G401 (cell line): ENCODE results near the gene MCF2L. TPM values are rescaled to one million over a fixed set of nuclear protein-coding genes. Genes with fewer than 3 reads are reported as not detected.
"Not testable (repeated sequence)": the region's sequence is repeated elsewhere in the genome, so short reads cannot be mapped to it uniquely, and the experiment has no call there.

Source experiments
- DNase-seq: peaks from one replicate; pipeline ENCODE4 v3.0.0-alpha.2; 2015; ENCODE audit warnings: low spot score
- in situ Hi-C: cut with HindIII; loops from 2 replicates; pipeline ENCODE4 v1.10.0; 2016; ENCODE audit warnings: low sequenced_read_pairs, mixed read lengths
- total RNA-seq: library from RNA; depleted of rRNA; stranded (reverse); fragments of >200 nt; shearing (Covaris generic); gene quantifications from 2 replicates; pipeline ENCODE4 v1.2.3, GENCODE V29; 2014

Gene MCF2L
- total RNA-seq, 1 experiment from 2014 or later: 2.8 TPM

GRCh38 chr13:113069861-113070805 is 101.1 kb downstream of the MCF2L start:
- peak; percentile 70 for DNase-seq
- in situ Hi-C loops: no loop called here

DNA sequence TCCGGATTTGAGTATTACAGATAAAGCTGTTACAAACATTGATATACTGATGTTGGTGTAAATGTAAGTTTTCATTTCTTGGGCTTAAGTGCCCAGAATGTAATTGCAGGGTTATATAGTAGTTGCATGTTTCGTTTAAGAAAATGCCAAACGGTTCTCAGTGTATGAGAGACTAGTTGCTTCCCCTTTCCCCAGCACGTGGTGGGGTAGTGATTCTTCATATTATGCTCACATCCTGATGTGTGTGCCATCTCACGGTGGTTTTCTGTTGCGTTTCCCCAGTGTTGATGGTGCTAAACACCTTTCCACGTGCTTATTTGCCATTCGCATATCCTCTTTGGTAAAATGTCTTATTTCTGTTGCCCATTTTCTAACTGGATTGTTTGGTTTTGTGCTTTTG is 101.8 kb downstream of the MCF2L start:
- in situ Hi-C loops: no loop called here
- DNase-seq: peak; percentile 54

DNA sequence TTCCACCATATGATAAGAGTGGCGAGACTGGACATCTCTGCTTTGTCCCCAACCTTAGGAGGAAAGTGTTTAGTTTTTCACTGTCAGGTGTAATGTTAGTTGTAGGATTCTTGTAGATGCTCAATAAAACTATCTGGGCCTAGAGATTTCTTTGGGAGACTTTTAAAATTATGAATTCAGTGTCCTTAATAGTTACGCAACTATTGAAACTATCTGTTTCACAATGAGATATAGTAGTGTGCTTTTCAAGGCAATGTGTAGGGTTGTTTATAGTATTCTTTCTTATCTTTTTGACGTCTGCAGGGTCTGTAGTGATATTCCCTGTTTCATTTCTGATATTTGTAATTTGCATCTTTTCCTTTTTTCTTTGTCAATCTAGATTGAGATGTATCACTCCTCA is 103.4 kb downstream of the MCF2L start:
- no peak for DNase-seq
- in situ Hi-C loops: no loop called here

- in situ Hi-C loops: no loop called here
Measured at GRCh38 chr13:113073942-113074341, 104.9 kb downstream of the MCF2L start.

GRCh38 chr13:113074401-113074800 is 105.4 kb downstream of the MCF2L start:
- in situ Hi-C loops: no loop called here
- no peak for DNase-seq

More at GRCh38 chr13:113073942-113074341, 104.9 kb downstream of the MCF2L start:
- no peak for DNase-seq

GRCh38 chr13:113074876-113075275 is 105.9 kb downstream of the MCF2L start:
- in situ Hi-C loops: no loop called here
- DNase-seq: no peak

DNA sequence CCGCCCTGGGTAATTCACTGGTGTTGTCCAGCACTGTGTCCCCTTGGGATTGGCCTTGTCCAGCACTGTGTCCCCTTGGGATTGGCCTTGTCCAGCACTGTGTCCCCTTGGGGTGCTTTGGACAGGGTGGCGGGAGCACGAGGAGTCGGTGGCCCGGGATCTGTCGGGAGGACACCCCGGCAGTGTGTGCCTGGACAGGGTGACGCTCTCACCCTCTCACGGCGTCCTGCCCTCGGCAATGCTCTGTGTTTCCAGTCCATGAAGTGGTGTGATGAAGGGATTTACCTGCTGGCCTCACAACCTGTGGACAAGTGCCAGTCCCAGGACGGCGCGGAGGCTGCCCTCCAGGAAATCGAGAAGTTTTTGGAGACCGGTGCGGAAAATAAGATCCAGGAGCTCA is 106.7 kb downstream of the MCF2L start:
- in situ Hi-C loops: no loop called here
- DNase-seq: no peak

- DNase-seq: no peak
- in situ Hi-C loops: no loop called here
Measured at GRCh38 chr13:113076681-113077401, 107.8 kb downstream of the MCF2L start.

GRCh38 chr13:113077566-113077952 is 108.5 kb downstream of the MCF2L start:
- no peak for DNase-seq
- in situ Hi-C loops: no loop called here

DNA sequence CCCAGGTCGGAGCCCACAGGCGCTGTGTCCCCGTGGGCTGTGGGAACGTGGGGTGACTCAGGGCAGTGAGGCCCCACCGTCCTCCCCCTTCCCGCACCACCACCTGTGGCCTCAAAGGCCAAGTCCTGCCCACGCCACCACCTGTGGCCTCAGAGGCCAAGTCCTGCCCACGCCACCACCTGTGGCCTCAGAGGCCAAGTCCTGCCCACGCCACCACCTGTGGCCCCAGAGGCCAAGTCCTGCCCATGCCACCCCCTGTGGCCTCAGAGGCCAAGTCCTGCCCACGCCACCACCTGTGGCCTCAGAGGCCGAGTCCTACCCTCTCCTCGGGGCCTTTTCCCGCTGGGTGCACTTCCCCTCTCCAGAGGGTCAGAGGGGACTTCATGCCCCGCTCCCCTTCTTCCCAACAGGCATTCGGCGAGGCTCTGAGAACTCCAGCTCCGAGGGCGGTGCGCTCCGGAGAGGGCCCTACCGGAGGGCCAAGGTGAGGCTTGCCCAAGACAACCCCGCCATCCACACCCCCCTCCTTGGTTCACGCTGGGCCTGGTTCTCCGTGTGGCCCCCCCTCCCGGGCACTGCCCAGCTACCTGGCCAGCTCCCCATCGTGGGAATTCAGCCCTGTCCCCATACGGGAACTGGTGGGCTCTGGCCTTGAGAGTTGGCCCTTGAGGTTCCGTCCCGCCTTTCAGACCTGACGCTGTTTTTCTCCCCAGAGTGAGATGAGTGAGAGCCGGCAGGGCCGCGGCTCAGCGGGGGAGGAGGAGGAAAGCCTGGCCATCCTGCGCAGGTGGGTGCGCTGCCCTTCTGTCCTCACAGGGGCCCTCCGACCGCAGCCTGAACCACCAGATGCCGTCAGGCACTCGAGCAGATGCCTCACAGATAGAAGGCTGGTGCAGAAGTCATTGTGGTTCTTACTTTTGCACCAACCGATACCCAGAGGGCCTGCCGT is 109.2 kb downstream of the MCF2L start:
- DNase-seq: no peak
- in situ Hi-C loops: no loop called here

DNA sequence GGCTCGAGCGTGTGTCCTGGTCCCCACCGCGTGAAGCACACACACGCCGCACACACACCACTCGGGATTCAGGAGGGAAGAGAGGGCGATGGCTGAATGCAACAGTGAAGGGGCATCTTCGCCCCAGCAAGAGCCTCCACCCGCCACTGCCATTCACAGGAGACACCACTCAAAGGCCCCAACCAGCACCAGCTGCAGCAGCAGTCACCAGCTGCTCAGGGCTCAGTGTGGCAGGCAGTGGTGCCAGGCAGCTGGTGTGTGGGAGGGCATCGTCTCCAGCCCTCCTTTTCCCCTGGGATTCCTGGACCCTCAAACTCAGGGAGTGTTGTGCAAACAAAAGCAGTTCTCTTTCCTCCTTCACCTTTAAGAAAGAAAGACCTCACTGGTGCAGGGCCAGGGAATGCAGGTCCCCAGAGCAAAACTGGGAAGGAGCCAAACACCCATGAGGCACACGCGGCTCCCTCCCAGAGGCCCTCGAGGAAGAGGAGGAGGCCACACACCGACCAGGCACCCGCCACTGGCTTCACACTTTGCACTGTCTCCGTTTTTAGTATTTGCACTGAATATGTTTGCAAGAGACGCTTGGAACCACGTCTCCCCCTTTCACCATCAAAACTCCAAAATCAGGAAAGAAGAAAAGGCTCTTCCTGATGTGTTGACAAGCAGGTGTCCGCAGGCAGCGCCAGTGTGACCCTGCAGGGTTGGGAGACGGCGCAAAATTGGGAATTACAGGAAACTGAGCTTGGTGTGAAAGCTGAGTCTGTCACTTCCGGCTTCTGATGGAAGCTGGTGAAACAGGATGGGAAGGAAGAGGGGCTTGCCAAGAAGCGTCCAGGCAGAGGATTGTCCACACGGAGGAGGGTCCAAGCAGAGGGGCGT is 110.1 kb downstream of the MCF2L start:
- no peak for DNase-seq
- in situ Hi-C loops: no loop called here

DNA sequence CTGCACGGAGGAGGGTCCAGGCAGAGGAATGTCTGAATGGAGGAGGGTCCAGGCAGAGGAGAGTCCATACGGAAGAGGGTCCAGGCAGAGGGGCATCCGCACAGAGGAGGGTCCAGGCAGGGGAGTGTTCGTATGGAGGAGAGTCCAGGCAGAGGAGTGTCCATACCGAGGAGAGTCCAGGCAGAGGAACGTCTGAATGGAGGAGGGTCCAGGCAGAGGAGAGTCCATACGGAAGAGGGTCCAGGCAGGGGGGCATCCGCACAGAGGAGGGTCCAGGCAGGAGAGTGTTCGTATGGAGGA is 110.7 kb downstream of the MCF2L start:
- DNase-seq, in situ Hi-C loops: not testable (repeated sequence)

GRCh38 chr13:113080361-113080831 is 111.4 kb downstream of the MCF2L start:
- no peak for DNase-seq
- in situ Hi-C loops: no loop called here

- no peak for DNase-seq
- in situ Hi-C loops: no loop called here
Measured at GRCh38 chr13:113080901-113081521, 112.0 kb downstream of the MCF2L start.

GRCh38 chr13:113082198-113083021 is 113.4 kb downstream of the MCF2L start:
- DNase-seq: no peak
- in situ Hi-C loops: no loop called here

GRCh38 chr13:113083022-113083373 is 114.0 kb downstream of the MCF2L start:
- in situ Hi-C loops: no loop called here
- no peak for DNase-seq

GRCh38 chr13:113083402-113084061 is 114.5 kb downstream of the MCF2L start:
- in situ Hi-C loops: no loop called here
- peak; percentile 88 for DNase-seq
